ENCODE results near the gene NID2. TPM values are rescaled to one million over a fixed set of nuclear protein-coding genes. Genes with fewer than 3 reads are reported as not detected.

The NID2 gene
- total and polyA plus RNA-seq, 9 of the 15 experiments (the other 6 are each of a cell fraction or from before 2014, with no cell fraction given), result 0.04 to 0.45 (median 0.16) TPM; not detected in 3

GRCh38 chr14:51979088-51979709, 89.7 kb downstream of the NID2 start (continued):
- TF ChIP-seq, protein P1, sequence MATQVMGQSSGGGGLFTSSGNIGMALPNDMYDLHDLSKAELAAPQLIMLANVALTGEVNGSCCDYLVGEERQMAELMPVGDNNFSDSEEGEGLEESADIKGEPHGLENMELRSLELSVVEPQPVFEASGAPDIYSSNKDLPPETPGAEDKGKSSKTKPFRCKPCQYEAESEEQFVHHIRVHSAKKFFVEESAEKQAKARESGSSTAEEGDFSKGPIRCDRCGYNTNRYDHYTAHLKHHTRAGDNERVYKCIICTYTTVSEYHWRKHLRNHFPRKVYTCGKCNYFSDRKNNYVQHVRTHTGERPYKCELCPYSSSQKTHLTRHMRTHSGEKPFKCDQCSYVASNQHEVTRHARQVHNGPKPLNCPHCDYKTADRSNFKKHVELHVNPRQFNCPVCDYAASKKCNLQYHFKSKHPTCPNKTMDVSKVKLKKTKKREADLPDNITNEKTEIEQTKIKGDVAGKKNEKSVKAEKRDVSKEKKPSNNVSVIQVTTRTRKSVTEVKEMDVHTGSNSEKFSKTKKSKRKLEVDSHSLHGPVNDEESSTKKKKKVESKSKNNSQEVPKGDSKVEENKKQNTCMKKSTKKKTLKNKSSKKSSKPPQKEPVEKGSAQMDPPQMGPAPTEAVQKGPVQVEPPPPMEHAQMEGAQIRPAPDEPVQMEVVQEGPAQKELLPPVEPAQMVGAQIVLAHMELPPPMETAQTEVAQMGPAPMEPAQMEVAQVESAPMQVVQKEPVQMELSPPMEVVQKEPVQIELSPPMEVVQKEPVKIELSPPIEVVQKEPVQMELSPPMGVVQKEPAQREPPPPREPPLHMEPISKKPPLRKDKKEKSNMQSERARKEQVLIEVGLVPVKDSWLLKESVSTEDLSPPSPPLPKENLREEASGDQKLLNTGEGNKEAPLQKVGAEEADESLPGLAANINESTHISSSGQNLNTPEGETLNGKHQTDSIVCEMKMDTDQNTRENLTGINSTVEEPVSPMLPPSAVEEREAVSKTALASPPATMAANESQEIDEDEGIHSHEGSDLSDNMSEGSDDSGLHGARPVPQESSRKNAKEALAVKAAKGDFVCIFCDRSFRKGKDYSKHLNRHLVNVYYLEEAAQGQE (IDR thresholded peaks at IDR 0.05; ENCODE audit: borderline replicate concordance), result peak; percentile 52; the same call in 1 of the 2 replicates
- TF ChIP-seq, protein P1 (CRISPR knock-in tag; IDR thresholded peaks at IDR 0.05; ENCODE audit: low read depth), result no peak
- no peak for TF ChIP-seq TSC22D4 (tag; IDR thresholded peaks at IDR 0.05)
- TF ChIP-seq ZBTB1 (CRISPR knock-in tag; IDR thresholded peaks at IDR 0.05; ENCODE audit: borderline replicate concordance, low read depth), result no peak
- TF ChIP-seq, protein P2, sequence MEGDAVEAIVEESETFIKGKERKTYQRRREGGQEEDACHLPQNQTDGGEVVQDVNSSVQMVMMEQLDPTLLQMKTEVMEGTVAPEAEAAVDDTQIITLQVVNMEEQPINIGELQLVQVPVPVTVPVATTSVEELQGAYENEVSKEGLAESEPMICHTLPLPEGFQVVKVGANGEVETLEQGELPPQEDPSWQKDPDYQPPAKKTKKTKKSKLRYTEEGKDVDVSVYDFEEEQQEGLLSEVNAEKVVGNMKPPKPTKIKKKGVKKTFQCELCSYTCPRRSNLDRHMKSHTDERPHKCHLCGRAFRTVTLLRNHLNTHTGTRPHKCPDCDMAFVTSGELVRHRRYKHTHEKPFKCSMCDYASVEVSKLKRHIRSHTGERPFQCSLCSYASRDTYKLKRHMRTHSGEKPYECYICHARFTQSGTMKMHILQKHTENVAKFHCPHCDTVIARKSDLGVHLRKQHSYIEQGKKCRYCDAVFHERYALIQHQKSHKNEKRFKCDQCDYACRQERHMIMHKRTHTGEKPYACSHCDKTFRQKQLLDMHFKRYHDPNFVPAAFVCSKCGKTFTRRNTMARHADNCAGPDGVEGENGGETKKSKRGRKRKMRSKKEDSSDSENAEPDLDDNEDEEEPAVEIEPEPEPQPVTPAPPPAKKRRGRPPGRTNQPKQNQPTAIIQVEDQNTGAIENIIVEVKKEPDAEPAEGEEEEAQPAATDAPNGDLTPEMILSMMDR (IDR thresholded peaks at IDR 0.05 in 2 of 3, conservative IDR thresholded peaks at IDR 0.05 in 1 of 3; ENCODE audit: insufficient read depth in 2 of 3, low read depth in 1 of 3, low read length in 3 of 3), result peak; percentile 52 to 82 (median 69)
- peak in 1 of 2 experiments; percentile 24; a peak in 1 of 4 replicates for TF ChIP-seq RCOR1 (IDR thresholded peaks at IDR 0.05; ENCODE audit: borderline replicate concordance in 1 of 2, low read depth in 2 of 2, low read length in 2 of 2)
- TF ChIP-seq CREM (IDR thresholded peaks at IDR 0.05; ENCODE audit: low read depth), result 0 out of 2 replicates have a peak, but pooled peaks have one; percentile 23
- TF ChIP-seq, protein P3, sequence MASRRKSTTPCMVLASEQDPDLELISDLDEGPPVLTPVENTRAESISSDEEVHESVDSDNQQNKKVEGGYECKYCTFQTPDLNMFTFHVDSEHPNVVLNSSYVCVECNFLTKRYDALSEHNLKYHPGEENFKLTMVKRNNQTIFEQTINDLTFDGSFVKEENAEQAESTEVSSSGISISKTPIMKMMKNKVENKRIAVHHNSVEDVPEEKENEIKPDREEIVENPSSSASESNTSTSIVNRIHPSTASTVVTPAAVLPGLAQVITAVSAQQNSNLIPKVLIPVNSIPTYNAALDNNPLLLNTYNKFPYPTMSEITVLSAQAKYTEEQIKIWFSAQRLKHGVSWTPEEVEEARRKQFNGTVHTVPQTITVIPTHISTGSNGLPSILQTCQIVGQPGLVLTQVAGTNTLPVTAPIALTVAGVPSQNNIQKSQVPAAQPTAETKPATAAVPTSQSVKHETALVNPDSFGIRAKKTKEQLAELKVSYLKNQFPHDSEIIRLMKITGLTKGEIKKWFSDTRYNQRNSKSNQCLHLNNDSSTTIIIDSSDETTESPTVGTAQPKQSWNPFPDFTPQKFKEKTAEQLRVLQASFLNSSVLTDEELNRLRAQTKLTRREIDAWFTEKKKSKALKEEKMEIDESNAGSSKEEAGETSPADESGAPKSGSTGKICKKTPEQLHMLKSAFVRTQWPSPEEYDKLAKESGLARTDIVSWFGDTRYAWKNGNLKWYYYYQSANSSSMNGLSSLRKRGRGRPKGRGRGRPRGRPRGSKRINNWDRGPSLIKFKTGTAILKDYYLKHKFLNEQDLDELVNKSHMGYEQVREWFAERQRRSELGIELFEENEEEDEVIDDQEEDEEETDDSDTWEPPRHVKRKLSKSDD (conservative IDR thresholded peaks at IDR 0.05; ENCODE audit: low read length), result no peak
- TF ChIP-seq SMC3 (conservative IDR thresholded peaks at IDR 0.05; ENCODE audit: insufficient read depth, low read depth, low read length), result 0 out of 2 replicates have a peak, but pooled peaks have one; percentile 23
- no peak for TF ChIP-seq ZNF23 (CRISPR knock-in tag; IDR thresholded peaks at IDR 0.05)
- peak in 1 of 2 experiments; percentile 60; a peak in 3 of 4 replicates for TF ChIP-seq RAD21 (CRISPR knock-in tag; conservative IDR thresholded peaks at IDR 0.05 in 1 of 2, IDR thresholded peaks at IDR 0.05 in 1 of 2)
- TF ChIP-seq FOXA1 (IDR thresholded peaks at IDR 0.05; ENCODE audit: borderline replicate concordance), result no peak

Data from K562 (cell line).